Jurkat, Clone E6-1 (cell line): ENCODE results near the gene LOC101059915.
"Not testable (repeated sequence)": the region's sequence is repeated elsewhere in the genome, so short reads cannot be mapped to it uniquely, and the experiment has no call there.

ENCODE experiments used
- DNase-seq: peaks from one replicate; pipeline ENCODE4 v3.0.0-alpha.2; 2011; ENCODE audit warnings: low read depth, low spot score
- H3K4me3 ChIP-seq: 2 replicates; pipeline ENCODE4 v1.5.1; 2011; ENCODE audit warnings: mild to moderate bottlenecking, low read length, control low read depth, moderate library complexity

LOC101059915 gene

DNA sequence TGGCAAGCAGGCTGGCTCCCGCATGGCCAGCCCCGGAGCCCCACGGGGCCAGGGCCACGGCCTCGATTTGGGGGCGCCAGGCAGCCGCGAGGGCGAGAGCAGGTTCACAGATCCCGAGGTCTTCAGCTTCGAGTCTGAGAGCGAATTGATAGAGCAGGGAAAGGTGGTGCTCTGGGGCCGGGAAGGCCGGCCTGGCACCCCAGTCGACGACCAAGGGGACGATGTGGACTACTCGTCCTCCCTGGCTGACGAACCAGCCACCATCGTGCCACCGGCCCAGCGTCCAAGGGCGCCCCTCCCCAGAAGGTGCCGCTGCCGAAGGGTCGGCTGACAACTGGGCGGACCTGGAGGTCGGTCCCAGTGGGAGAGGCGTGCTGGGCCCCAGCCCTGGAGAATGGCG, 51.8 kb downstream of the LOC101059915 start:
- not testable (repeated sequence) for DNase-seq, H3K4me3 ChIP-seq

GRCh38 chrX:71720289-71720886, 53.0 kb downstream of the LOC101059915 start:
- DNase-seq, H3K4me3 ChIP-seq: not testable (repeated sequence)
